ENCODE results near the gene PDE4D.

The PDE4D gene

DNA sequence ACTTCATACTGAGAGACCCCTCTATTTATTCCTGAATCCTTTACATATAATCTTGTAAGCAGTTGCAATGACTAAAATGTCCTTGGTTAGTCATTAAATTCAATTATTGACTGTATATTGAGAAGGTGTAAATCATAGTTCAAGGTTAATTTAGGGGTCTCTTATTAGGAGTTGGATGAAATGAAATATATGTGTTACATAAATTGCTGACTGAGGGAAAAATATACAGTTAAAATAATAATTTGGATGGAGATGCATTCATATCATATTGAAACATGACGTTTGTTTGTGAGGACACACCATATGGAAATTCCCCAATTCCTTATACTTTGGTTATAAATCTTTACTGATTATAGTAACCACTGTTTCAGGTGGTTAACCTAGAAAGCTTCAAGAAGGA is 430.6 kb downstream of the PDE4D start:
- TF ChIP-seq RARB (CRISPR knock-in tag; IDR thresholded peaks at IDR 0.05) (no peak), ZNF8 (CRISPR knock-in tag; IDR thresholded peaks at IDR 0.05) (no peak), PPARA (CRISPR knock-in tag; IDR thresholded peaks at IDR 0.05; ENCODE audit: borderline replicate concordance) (no peak), ZFP30 (CRISPR knock-in tag; IDR thresholded peaks at IDR 0.05) (no peak), ISL1 (CRISPR knock-in tag; IDR thresholded peaks at IDR 0.05) (no peak)
- TF ChIP-seq, protein P1, sequence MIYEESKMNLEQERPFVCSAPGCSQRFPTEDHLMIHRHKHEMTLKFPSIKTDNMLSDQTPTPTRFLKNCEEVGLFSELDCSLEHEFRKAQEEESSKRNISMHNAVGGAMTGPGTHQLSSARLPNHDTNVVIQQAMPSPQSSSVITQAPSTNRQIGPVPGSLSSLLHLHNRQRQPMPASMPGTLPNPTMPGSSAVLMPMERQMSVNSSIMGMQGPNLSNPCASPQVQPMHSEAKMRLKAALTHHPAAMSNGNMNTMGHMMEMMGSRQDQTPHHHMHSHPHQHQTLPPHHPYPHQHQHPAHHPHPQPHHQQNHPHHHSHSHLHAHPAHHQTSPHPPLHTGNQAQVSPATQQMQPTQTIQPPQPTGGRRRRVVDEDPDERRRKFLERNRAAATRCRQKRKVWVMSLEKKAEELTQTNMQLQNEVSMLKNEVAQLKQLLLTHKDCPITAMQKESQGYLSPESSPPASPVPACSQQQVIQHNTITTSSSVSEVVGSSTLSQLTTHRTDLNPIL (CRISPR knock-in tag; IDR thresholded peaks at IDR 0.05; ENCODE audit: low read depth): no peak
- ATAC-seq: no peak

DNA sequence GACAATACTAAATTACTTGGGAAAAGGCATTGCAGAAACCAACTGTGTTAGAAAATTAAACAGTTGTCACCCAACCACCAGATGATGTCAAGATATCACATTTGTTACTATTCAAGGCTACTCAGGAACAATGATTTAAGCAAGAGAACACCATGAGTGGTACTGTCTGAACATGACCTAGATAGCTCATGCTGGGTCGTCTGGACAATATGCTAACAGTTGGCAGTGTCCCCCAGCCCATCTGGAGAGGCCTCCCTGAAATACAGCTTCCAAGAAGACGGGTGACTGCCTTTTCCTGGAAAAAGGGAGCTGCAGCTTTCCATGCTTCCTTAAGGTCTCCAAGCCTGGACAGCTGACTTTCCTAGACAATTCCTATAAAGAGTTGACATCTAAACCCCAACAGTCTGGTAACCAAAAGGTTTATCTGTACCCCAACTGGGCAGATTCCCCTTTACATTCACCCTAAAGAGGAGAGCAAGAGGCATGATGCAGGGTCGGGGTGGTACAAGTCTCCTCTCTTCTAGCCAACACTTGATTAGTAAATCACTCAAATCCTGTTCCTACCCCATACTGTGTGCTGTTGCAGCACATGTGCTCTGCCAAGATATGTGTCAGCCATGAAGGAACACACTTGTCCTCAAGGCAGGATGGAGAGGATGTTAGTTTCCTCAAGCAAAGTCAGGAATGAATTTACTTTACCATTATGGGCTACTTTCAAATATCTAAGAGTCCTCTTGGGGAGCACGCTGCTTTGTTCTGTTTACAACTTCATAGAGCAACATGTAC is 433.0 kb downstream of the PDE4D start:
- no peak for ATAC-seq
- TF ChIP-seq ZNF565 (CRISPR knock-in tag; conservative IDR thresholded peaks at IDR 0.05; ENCODE audit: low read depth) (no peak), ZFP3 (CRISPR knock-in tag; IDR thresholded peaks at IDR 0.05) (no peak), TCF4 (CRISPR knock-in tag; IDR thresholded peaks at IDR 0.05; ENCODE audit: borderline replicate concordance) (no peak), TOX (CRISPR knock-in tag; IDR thresholded peaks at IDR 0.05; ENCODE audit: borderline replicate concordance) (no peak), RARB (CRISPR knock-in tag; IDR thresholded peaks at IDR 0.05) (no peak), PPARA (CRISPR knock-in tag; IDR thresholded peaks at IDR 0.05; ENCODE audit: borderline replicate concordance) (no peak), ISL1 (CRISPR knock-in tag; IDR thresholded peaks at IDR 0.05) (no peak), ESRRG (CRISPR knock-in tag; IDR thresholded peaks at IDR 0.05) (no peak), ZNF70 (CRISPR knock-in tag; IDR thresholded peaks at IDR 0.05) (no peak), ZNF8 (CRISPR knock-in tag; IDR thresholded peaks at IDR 0.05) (no peak), BACH2 (CRISPR knock-in tag; IDR thresholded peaks at IDR 0.05; ENCODE audit: borderline replicate concordance) (no peak), ZC3H10 (CRISPR knock-in tag; IDR thresholded peaks at IDR 0.05) (no peak), ARNTL (CRISPR knock-in tag; IDR thresholded peaks at IDR 0.05; ENCODE audit: borderline replicate concordance, low read depth) (no peak)
- TF ChIP-seq, protein P1 (CRISPR knock-in tag; IDR thresholded peaks at IDR 0.05; ENCODE audit: low read depth): no peak
- TF ChIP-seq, protein P2, sequence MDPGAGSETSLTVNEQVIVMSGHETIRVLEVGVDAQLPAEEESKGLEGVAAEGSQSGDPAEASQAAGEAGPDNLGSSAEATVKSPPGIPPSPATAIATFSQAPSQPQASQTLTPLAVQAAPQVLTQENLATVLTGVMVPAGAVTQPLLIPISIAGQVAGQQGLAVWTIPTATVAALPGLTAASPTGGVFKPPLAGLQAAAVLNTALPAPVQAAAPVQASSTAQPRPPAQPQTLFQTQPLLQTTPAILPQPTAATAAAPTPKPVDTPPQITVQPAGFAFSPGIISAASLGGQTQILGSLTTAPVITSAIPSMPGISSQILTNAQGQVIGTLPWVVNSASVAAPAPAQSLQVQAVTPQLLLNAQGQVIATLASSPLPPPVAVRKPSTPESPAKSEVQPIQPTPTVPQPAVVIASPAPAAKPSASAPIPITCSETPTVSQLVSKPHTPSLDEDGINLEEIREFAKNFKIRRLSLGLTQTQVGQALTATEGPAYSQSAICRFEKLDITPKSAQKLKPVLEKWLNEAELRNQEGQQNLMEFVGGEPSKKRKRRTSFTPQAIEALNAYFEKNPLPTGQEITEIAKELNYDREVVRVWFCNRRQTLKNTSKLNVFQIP (CRISPR knock-in tag; IDR thresholded peaks at IDR 0.05; ENCODE audit: borderline replicate concordance, low read depth): no peak
- TF ChIP-seq, protein P3, sequence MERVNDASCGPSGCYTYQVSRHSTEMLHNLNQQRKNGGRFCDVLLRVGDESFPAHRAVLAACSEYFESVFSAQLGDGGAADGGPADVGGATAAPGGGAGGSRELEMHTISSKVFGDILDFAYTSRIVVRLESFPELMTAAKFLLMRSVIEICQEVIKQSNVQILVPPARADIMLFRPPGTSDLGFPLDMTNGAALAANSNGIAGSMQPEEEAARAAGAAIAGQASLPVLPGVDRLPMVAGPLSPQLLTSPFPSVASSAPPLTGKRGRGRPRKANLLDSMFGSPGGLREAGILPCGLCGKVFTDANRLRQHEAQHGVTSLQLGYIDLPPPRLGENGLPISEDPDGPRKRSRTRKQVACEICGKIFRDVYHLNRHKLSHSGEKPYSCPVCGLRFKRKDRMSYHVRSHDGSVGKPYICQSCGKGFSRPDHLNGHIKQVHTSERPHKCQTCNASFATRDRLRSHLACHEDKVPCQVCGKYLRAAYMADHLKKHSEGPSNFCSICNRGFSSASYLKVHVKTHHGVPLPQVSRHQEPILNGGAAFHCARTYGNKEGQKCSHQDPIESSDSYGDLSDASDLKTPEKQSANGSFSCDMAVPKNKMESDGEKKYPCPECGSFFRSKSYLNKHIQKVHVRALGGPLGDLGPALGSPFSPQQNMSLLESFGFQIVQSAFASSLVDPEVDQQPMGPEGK (CRISPR knock-in tag; IDR thresholded peaks at IDR 0.05; ENCODE audit: borderline replicate concordance): no peak

DNA sequence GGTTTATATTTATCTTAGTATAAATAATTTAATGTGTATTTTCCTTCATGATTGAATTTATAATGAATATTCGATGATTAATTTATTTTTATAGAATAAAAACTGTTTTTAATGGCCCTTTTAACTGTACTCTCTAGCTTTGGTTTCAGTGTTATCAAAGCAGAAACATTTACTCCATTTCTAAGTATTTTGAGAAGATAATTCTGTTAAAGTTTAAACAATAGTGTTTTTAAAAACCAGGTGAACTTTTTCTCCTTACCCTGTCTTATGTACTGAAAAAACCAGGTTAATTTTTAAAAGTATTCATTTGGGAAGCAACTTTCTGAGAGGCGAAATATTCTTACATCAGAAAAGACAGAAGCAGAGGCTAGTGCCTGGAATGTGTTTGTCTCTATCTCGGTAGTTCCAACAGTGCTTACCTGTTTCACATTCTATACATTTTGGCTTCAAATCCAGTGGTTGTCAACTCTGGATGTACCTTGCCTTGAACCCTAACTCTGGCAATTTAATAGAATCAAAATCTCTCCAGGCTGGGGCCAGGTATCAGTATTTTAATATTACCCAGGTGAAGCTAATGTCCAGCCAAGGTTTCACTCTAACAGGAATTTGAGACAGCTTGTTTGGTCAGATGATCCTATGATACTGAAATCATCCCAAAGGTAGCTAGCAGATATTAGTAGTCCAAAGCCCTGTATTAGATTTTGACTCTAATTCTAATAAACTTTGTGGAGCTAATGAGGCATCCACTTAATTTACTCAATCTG is 434.4 kb downstream of the PDE4D start:
- TF ChIP-seq, protein P3 (CRISPR knock-in tag; IDR thresholded peaks at IDR 0.05; ENCODE audit: borderline replicate concordance): no peak
- TF ChIP-seq CSDC2 (CRISPR knock-in tag; IDR thresholded peaks at IDR 0.05) (no peak), GLIS3 (CRISPR knock-in tag; IDR thresholded peaks at IDR 0.05) (no peak), ZFP30 (CRISPR knock-in tag; IDR thresholded peaks at IDR 0.05) (no peak), ZNF70 (CRISPR knock-in tag; IDR thresholded peaks at IDR 0.05) (no peak), RARB (CRISPR knock-in tag; IDR thresholded peaks at IDR 0.05) (no peak), ZFP3 (CRISPR knock-in tag; IDR thresholded peaks at IDR 0.05) (no peak), ZC3H10 (CRISPR knock-in tag; IDR thresholded peaks at IDR 0.05) (no peak), PPARA (CRISPR knock-in tag; IDR thresholded peaks at IDR 0.05; ENCODE audit: borderline replicate concordance) (no peak), ARNTL (CRISPR knock-in tag; IDR thresholded peaks at IDR 0.05; ENCODE audit: borderline replicate concordance, low read depth) (no peak), OSR1 (CRISPR knock-in tag; IDR thresholded peaks at IDR 0.05) (no peak)
- TF ChIP-seq, protein P1 (CRISPR knock-in tag; IDR thresholded peaks at IDR 0.05; ENCODE audit: low read depth): no peak
- TF ChIP-seq, protein P4, sequence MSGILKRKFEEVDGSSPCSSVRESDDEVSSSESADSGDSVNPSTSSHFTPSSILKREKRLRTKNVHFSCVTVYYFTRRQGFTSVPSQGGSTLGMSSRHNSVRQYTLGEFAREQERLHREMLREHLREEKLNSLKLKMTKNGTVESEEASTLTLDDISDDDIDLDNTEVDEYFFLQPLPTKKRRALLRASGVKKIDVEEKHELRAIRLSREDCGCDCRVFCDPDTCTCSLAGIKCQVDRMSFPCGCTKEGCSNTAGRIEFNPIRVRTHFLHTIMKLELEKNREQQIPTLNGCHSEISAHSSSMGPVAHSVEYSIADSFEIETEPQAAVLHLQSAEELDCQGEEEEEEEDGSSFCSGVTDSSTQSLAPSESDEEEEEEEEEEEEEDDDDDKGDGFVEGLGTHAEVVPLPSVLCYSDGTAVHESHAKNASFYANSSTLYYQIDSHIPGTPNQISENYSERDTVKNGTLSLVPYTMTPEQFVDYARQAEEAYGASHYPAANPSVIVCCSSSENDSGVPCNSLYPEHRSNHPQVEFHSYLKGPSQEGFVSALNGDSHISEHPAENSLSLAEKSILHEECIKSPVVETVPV (CRISPR knock-in tag; IDR thresholded peaks at IDR 0.05): no peak

More for the DNA sequence above, 434.4 kb downstream of the PDE4D start:
- no peak for ATAC-seq

Measured in SK-N-SH treated with all-trans-retinoic acid at 6 μM for 48 hours (cell line).